HG02798 (cell line): ENCODE results near the gene TSHZ2.

Source experiments
- ATAC-seq: cut with Tn5 transposase; IDR thresholded peaks from one replicate; pipeline ENCODE4 v1.9.1; 2021; ENCODE audit warnings: mild to moderate bottlenecking; ENCODE audit not compliant: unreplicated experiment, poor library complexity

The TSHZ2 gene

GRCh38 chr20:53220482-53221307, 248.5 kb downstream of the TSHZ2 start:
- no peak for ATAC-seq

- ATAC-seq, result no peak
Observed at GRCh38 chr20:53221731-53222130, 249.6 kb downstream of the TSHZ2 start.

DNA sequence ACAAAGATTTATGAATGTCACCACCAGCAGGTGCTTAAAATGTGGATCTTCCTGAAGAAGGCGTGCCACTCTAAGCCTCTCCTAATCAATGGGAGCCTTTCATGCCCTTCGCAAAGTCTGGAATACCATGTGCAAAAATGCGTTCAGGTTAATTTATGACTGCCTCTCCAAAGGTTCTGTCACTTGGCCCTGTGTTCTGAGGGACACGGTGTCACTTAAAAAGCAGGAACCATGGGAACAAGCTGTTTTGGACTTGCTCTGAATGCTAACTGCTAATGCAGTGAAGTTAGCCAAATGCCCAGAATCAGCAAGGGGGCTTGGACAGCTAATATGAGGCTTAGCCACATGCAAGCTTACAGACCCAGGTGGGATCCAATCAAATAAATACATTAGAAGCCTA, 250.3 kb downstream of the TSHZ2 start:
- ATAC-seq, result no peak

DNA sequence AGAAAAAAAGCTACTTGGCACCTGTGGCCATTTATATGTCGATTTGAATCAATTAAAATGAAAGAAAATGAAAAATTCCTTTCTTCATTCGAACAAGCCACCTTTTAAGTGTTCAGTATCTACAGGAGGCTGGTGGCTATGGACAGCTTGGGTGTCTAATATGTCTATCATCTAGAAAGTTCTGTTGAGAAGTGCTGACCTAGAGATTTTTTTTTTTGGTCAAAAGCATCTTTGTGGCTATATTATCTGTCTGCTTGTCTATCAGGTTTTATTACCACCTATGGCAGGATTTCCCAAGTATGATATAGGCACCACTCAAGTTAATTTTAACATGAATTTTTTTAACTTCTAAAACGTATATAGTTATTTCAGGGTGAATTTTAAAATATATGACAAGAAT, 250.8 kb downstream of the TSHZ2 start:
- ATAC-seq, result no peak

DNA sequence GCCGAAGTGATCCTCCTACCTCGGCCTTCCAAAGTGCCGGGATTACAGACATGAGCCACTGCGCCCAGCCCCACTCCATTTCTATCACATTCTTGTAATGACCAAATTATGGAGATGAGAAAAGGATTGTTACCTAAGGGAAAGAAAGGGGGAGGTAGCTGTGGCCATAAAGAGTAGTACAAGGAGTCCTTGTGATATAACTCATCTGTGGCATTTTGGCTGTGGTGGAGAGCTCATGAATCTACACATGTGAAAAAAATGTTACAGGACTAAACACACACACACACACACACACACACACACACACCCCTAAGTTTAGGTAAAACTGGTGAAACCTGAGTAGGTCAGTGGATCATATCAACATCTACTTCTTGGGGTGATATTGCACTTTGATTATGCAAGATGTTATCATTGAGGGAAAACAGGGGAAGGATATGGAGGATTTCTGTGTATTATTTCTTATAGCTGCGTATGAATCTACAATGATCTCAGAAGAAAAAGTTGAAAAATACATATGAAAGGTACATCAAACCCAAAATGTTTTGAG, 251.5 kb downstream of the TSHZ2 start:
- no peak for ATAC-seq

GRCh38 chr20:53224851-53225250, 252.7 kb downstream of the TSHZ2 start:
- no peak for ATAC-seq

DNA sequence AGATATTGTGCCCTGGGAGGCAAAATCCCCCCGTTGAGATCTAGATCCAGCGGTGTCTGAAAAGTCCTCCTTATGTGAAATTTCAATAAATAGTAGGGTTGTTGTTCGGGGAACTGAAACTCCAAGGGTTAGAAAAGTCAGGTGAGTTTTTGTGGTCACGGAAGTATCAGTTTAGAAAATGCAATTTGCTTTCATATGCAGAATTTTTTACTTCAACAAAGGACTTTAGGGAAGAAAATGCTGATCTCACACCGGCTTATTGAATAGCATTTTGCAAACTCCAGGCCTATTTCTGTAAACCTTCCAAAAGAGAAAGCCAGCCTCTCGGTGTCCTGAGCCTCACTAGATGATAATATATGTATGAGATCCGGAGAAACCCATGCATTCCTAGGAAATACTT, 254.7 kb downstream of the TSHZ2 start:
- ATAC-seq, result no peak

DNA sequence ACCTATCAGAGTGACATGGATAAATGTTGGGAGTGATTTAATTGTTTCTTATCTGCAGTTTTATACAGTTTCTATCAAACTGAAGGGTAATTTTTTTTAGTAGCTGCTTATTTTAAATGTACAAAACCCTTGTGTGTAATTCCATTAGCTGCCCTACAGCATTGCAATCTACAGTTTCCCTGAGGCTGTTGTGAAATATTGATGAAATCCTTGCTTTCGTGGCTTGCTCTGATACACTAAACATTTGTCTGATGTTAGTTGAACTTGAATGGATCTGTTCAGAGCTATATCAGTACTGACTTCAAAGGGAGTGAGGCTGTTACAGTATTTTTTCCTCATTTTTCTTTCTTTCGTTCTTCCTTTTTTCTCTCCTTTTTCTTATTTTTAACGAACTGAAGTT, 255.4 kb downstream of the TSHZ2 start:
- no peak for ATAC-seq

DNA sequence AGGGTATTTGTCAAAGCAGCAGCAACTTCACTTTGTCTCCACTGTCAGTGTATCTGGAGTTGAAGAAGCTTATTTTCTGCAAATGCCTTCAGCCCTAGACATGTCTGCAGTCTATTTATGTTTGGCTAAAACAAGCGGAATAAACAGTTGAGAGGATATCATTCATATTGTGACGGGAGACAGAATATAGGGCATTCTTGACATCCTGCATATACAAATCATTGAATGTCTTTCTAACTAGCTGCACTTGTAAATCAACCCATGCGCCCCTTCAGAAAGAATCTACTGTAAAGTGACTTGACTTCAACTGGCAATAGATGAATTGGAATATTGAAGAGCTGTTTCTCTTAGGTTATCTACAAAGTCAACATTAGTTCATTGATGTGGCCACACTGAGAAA, 258.9 kb downstream of the TSHZ2 start:
- no peak for ATAC-seq

DNA sequence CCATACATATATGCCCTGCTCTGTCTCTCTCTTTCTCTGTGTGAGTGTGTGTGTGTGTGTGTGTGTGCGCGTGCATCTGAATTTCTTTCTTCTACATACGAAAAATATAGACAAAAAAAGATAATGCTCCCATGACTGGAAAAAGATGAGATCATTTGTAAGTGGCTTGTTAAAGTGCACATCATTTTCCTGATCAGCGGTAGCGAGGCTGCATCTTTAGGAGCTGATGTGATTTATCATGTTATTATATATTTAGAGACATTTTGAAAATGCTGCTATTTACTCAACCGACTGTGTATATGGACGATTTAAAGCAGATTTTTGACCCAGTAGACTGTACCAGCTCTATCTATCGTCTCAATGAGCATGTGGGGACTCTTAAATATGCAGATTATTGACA, 265.3 kb downstream of the TSHZ2 start:
- ATAC-seq, result no peak

- no peak for ATAC-seq
Observed at GRCh38 chr20:53238121-53238660, 266.0 kb downstream of the TSHZ2 start.

DNA sequence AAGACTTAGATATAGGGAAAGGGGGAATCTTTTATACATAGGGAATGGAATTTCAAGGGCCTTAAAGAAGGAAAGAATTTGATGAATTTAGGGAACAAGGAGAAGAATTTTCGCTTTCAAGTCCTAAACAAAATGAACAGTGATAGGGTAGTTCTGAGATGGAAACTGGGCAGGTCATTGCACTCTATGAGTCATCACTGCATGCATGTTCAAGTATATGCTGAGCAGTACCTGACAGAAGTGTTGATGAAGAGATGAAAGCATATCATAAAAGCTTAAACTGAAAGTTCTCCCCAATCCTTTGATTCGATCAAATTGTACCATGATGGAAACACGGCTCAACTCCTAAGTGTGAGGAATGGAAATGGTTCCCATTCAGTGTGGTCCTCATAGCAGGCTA, 271.0 kb downstream of the TSHZ2 start:
- ATAC-seq, result no peak

- no peak for ATAC-seq
Observed at GRCh38 chr20:53244711-53245110, 272.6 kb downstream of the TSHZ2 start.

GRCh38 chr20:53245574-53245973, 273.4 kb downstream of the TSHZ2 start:
- ATAC-seq, result no peak

GRCh38 chr20:53247468-53248103, 275.4 kb downstream of the TSHZ2 start:
- no peak for ATAC-seq

DNA sequence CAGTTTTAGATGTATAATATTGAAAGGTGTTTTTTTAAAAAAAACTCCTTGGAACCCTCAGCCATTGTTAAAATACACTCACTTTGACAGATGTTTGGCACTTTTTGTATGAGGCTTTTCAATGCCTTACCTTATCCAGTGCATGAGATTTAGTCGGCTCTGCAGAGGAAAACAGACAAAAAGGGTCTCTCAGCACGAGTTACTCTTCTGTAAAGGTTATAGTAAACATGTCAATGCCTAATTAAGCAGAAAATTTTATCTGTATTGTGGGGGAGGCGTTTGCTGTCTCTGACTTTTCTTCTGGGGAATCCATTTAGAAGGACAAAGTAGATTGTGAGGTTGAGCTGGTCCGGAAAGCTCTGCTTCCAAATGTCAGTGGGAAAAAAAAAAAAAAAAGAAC, 278.3 kb downstream of the TSHZ2 start:
- ATAC-seq, result no peak

DNA sequence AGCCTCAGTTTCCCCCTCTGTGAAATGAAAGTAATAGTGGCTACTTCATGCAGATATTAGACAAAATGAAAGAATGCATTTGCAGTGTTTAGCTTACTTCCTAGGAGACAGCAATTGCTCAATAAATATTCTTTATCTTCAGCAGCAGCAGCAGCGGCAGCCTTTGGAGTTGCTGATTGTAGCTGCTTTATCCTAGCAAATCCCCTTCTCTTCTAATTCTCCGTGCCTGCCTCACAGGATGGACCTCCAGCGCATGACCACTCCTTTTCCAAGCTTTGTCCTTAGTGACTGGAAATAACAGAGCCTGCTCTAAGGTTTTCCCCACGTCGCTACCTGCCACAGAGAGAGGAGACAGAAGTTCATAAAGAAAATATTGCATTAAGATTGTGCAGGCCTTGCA, 279.8 kb downstream of the TSHZ2 start:
- ATAC-seq, result no peak

DNA sequence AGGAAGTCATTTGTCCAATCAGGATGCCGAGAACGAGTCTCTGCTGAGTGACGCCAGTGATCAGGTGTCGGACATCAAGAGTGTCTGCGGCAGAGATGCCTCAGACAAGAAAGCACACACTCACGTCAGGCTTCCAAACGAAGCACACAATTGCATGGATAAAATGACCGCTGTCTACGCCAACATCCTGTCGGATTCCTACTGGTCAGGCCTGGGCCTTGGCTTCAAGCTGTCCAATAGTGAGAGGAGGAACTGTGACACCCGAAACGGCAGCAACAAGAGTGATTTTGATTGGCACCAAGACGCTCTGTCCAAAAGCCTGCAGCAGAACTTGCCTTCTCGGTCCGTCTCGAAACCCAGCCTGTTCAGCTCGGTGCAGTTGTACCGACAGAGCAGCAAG, 281.5 kb downstream of the TSHZ2 start:
- ATAC-seq, result no peak

DNA sequence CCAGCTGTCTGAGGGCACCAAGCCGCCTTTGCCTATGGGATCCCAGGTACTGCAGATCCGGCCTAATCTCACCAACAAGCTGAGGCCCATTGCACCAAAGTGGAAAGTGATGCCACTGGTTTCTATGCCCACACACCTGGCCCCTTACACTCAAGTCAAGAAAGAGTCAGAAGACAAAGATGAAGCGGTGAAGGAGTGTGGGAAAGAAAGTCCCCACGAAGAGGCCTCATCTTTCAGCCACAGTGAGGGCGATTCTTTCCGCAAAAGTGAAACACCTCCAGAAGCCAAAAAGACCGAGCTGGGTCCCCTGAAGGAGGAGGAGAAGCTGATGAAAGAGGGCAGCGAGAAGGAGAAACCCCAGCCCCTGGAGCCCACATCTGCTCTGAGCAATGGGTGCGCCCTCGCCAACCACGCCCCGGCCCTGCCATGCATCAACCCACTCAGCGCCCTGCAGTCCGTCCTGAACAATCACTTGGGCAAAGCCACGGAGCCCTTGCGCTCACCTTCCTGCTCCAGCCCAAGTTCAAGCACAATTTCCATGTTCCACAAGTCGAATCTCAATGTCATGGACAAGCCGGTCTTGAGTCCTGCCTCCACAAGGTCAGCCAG, 283.0 kb downstream of the TSHZ2 start:
- ATAC-seq, result no peak

- ATAC-seq, result no peak
Observed at GRCh38 chr20:53258741-53259140, 286.6 kb downstream of the TSHZ2 start.

DNA sequence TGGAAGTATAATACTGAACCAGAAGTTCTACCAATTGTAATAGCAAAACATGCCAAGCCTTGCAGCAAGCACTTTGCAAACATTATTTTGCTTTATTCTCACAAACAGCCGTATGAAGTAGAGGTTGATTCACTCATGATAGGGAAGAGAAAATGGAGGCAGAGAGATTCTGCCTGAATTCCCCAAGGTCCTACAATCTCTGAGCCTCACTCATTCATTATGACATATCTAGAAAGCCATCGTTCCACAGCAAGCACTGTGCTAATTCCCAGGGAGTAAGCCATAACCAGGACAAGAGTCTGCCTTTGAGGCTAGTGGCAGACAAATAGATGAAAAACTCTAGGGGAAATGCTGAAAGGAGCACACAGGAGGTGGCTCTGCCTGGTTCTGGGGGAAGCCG, 288.0 kb downstream of the TSHZ2 start:
- ATAC-seq, result no peak
